GM12878 (cell line): ENCODE results near the gene ARL15. TPM values are rescaled to one million over a fixed set of nuclear protein-coding genes. Genes with fewer than 3 reads are reported as not detected.

Experiments used
- ATAC-seq: fragments of 200-7000 bp; cut with Tn5 transposase; 3 replicates; pipeline ENCODE4 v1.9.1; 2020; ENCODE audit warnings: mild to moderate bottlenecking, moderate library complexity
- BruUV-seq: library from RNA; stranded (reverse); fragments of 400-500 nt; replicated peaks from 2 replicates; lab custom pipeline; 2021; lab: Mats Ljungman, UMichigan
- CTCF ChIA-PET: fragments of 300-600 bp; sonication (Branson Sonifier 250); formaldehyde crosslinking; extraction: SDS; loops from one replicate; lab custom pipeline; 2021; ENCODE audit warnings: inconsistent platforms; lab: Yijun Ruan, JAX
- POLR2A ChIA-PET: fragments of 350-600 bp; formaldehyde crosslinking; extraction: SDS; loops from one replicate; lab custom pipeline; 2021; ENCODE audit warnings: inconsistent platforms; lab: Charles Lee
- RAD21 ChIA-PET: fragments of 300-600 bp; sonication (Branson Sonifier 250); formaldehyde crosslinking; loops from one replicate; lab custom pipeline; 2023; ENCODE audit warnings: antibody characterized with exemption; ENCODE audit not compliant: unreplicated experiment; lab: Charles Lee
- SMC1A ChIA-PET: fragments of 300-600 bp; sonication (Branson Sonifier 250); formaldehyde crosslinking; loops from one replicate; lab custom pipeline; 2023; ENCODE audit not compliant: unreplicated experiment, uncharacterized antibody; lab: Charles Lee
- DNase-seq: peaks from one replicate; pipeline ENCODE4 v3.0.0-alpha.2; 2011; ENCODE audit warnings: low read depth, low spot score
- FAIRE-seq: peaks from 3 replicates; lab custom pipeline; 2011; peaks lifted over from hg19 to GRCh38; lab: Jason Lieb, UNC
- H2AFZ ChIP-seq: 2 replicates; pipeline ENCODE4 v1.6.0; 2011; ENCODE audit warnings: low read depth, low read length, control low read depth; ENCODE audit not compliant: control insufficient read depth
- H3K27ac ChIP-seq: 2 replicates; pipeline ENCODE4 v1.5.1; 2011; ENCODE audit warnings: control low read depth; ENCODE audit not compliant: control insufficient read depth, insufficient read depth
- H3K27me3 ChIP-seq, 2 experiments: replicated peaks in 1 of 2; 2 replicates each; pipeline versions ENCODE4 v1.6.0 to v1.6.1; 2011; ENCODE audit warnings: low read length in 1 of 2; ENCODE audit not compliant: control insufficient read depth in 2 of 2, insufficient read depth in 2 of 2
- H3K36me3 ChIP-seq, 2 experiments: 2 replicates each; pipeline ENCODE4 v1.5.1; 2011; ENCODE audit warnings: low read length in 1 of 2; ENCODE audit not compliant: control insufficient read depth in 2 of 2, insufficient read depth in 2 of 2
- H3K4me1 ChIP-seq: 2 replicates; pipeline ENCODE4 v1.6.1; 2011; ENCODE audit warnings: mild to moderate bottlenecking, low read length, moderate library complexity, mixed read lengths; ENCODE audit not compliant: control insufficient read depth, insufficient read depth
- H3K4me2 ChIP-seq: 2 replicates; pipeline ENCODE4 v1.6.0; 2011; ENCODE audit warnings: control low read depth; ENCODE audit not compliant: control insufficient read depth, insufficient read depth
- H3K4me3 ChIP-seq: fragments of 200-600 bp; sonication (generic); 2 replicates; pipeline ENCODE4 v1.5.1; 2016
- H3K79me2 ChIP-seq: 2 replicates; pipeline ENCODE4 v1.6.0; 2011; ENCODE audit warnings: low read length; ENCODE audit not compliant: control insufficient read depth, insufficient read depth
- H3K9ac ChIP-seq: 2 replicates; pipeline ENCODE4 v1.8.0; 2011; ENCODE audit warnings: low read length, control low read depth, mixed read lengths; ENCODE audit not compliant: control insufficient read depth, insufficient read depth
- H3K9me3 ChIP-seq: replicated peaks from 3 replicates; pipeline ENCODE4 v1.5.1; 2011; ENCODE audit warnings: mild to moderate bottlenecking, low read length; ENCODE audit not compliant: control insufficient read depth, insufficient read depth
- H4K20me1 ChIP-seq: 2 replicates; pipeline ENCODE4 v1.6.0; 2011; ENCODE audit not compliant: control insufficient read depth, insufficient read depth
- ETV6 ChIP-seq, 2 experiments: fragments of 450-650 bp in 1 of 2; IDR thresholded peaks in 1 of 2; conservative IDR thresholded peaks in 1 of 2; 2 replicates each; pipeline ENCODE4 v1.6.1; 2014; ENCODE audit warnings: antibody characterized with exemption in 1 of 2, borderline replicate concordance in 1 of 2, low read depth in 1 of 2, mild to moderate bottlenecking in 1 of 2, moderate library complexity in 1 of 2
- MEF2B ChIP-seq: fragments of 450-650 bp; IDR thresholded peaks from 2 replicates; pipeline ENCODE4 v1.6.1; 2018; ENCODE audit warnings: mild to moderate bottlenecking, moderate library complexity; ENCODE audit not compliant: partially characterized antibody, poor library complexity, severe bottlenecking
- PAX5 ChIP-seq: IDR thresholded peaks from 2 replicates; pipeline ENCODE4 v1.6.1; 2011; ENCODE audit warnings: low read depth, low read length, borderline replicate concordance
- RAD21 ChIP-seq: IDR thresholded peaks from 2 replicates; pipeline ENCODE4 v1.6.1; 2011; ENCODE audit warnings: mild to moderate bottlenecking, low read depth, low read length, moderate library complexity; ENCODE audit not compliant: insufficient read depth
- RBBP5 ChIP-seq: fragments of 200-600 bp; sonication (generic); conservative IDR thresholded peaks from 2 replicates; pipeline ENCODE4 v1.6.1; 2016
- RFX5 ChIP-seq: IDR thresholded peaks from 2 replicates; pipeline ENCODE4 v1.6.1; 2011; ENCODE audit warnings: low read depth, low read length, improper control_type of control experiment
- SIX5 ChIP-seq: IDR thresholded peaks from 2 replicates; pipeline ENCODE4 v1.6.1; 2011; ENCODE audit warnings: mild to moderate bottlenecking, low read depth, low read length, moderate library complexity; ENCODE audit not compliant: severe bottlenecking
- ZNF274 ChIP-seq: IDR thresholded peaks from one replicate; pipeline ENCODE4 v1.8.0; 2011; ENCODE audit not compliant: insufficient read length, insufficient read depth
- WGBS: methylation state at CpG from one replicate; pipeline ENCODE4 v1.1.6; 2016; ENCODE audit warnings: low lambda C conversion rate; ENCODE audit not compliant: insufficient replicate concordance, insufficient coverage; ENCODE audit errors: missing lambda C conversion rate; 5-methylcytosine and 5-hydroxymethylcytosine counted together
- in situ Hi-C: fragments of 300-500 bp; cut with MboI; formaldehyde crosslinking; loops from 9 replicates; pipeline ENCODE4 v1.14.3; 2018; ENCODE audit warnings: mixed read lengths
- intact Hi-C: fragments of 100-400 bp; cut with micrococcal nuclease; formaldehyde crosslinking; loops from one replicate; pipeline ENCODE4 v1.14.2; 2022; ENCODE audit not compliant: unreplicated experiment
- polyA plus RNA-seq, 11 experiments: library from polyadenylated mRNA; depleted of rRNA in 4 of 11; unstranded in 6 of 11; stranded (reverse) in 5 of 11; fragments of >200 nt; fragmentation: Nextera tagmentation in 4 of 11; fragmentation: Illumina TruSeq in 1 of 11; extraction: Ambion mirVana in 4 of 11; extraction: Trizol in 1 of 11; gene quantifications; 1 replicate in 1 of 11; 2 replicates in 10 of 11; pipeline versions ENCODE4 v1.2.1 to v1.2.3, GENCODE V29; 2011 to 2016; ENCODE audit warnings: inconsistent platforms in 2 of 11, missing spikeins in 2 of 11, low read depth in 1 of 11
- total RNA-seq, 4 experiments: library from RNA; depleted of rRNA in 3 of 4; stranded (reverse); fragments of >200 nt in 3 of 4; fragmentation: Illumina TruSeq in 1 of 4; extraction: Trizol in 1 of 4; gene quantifications; 2 replicates each; pipeline versions ENCODE4 v1.2.1 to v1.2.3, GENCODE V29; 2013 to 2021
- TF ChIP-seq, protein P1 (sequence below): fragments of 450-650 bp; IDR thresholded peaks from 2 replicates; pipeline ENCODE4 v1.6.1; 2016; ENCODE audit warnings: mild to moderate bottlenecking
- TF ChIP-seq, protein P2 (sequence below): IDR thresholded peaks from 2 replicates; pipeline ENCODE4 v1.6.1; 2011; ENCODE audit warnings: low read depth, low read length, improper control_type of control experiment, borderline replicate concordance
- TF ChIP-seq, protein P3 (sequence below): fragments of 450-650 bp; conservative IDR thresholded peaks from 2 replicates; pipeline ENCODE4 v1.6.1; 2017; ENCODE audit warnings: mild to moderate bottlenecking, moderate library complexity

The ARL15 gene
- total and polyA plus RNA-seq, 10 of the 15 experiments (the other 5 are each of a cell fraction or from before 2014, with no cell fraction given): 3.6 to 11.0 (median 7.7) TPM

DNA sequence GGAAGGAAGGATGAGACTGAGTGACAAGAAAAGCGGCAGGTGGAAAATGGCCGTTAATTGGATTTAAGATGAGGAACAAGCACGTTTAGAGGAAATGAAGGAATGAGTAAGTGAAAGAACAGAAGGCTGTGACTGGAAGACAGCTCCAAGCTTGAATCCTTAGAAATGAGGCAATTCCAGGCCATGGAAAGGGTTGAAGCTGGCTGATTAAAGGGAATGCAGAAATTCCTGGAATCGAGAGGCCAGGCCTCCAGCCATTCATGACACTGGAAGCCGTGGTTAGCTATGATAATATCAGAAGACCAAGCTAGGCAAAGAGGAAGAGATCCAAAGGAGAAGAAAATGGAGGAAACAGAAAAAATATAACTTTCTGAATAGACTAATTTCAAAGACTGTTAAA lies 84.2 kb downstream of the ARL15 start (continued):
- no peak for TF ChIP-seq ETV6 (conservative IDR thresholded peaks at IDR 0.05 in 1 of 2, IDR thresholded peaks at IDR 0.05 in 1 of 2; ENCODE audit: borderline replicate concordance in 1 of 2, low read depth in 1 of 2)
- no peak for TF ChIP-seq MEF2B

DNA sequence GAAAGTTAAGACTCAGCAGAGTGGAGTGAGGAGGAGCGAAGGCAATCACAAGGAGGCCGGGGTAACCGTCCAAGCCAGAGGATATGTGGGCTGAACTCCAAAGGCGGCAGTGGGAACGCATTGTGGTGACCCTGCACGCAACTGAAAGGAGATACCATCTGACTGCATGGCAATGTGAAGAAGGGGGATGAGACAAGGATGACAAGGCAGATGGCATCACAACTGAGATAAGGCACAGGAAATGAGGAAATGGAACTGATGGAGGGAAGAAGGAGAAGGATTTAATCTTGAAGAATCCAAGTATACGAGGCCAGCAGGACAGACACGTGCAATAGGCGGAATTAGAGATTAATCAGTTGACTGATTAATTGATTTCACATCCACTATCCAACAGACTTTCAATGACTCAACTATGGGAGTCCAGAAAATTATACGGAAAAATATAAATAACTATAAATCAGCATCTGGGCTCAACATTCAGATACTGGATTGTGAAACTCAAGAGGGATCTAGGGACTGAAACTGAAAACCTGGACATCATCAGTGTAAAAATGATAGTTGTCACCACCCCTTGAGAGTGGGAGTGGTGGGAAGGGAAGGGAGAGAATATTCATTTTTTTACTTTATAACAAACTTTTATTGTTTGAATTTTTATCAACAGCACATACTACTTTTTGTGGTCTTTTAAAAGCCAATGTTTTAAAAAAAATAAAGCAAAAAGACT lies 86.1 kb downstream of the ARL15 start:
- Histone ChIP-seq H3K79me2 (no peaks in the 10 kb centered on the region), H3K27ac (no peak overlapping the region), H3K9me3 (no peaks in the 10 kb centered on the region), H2AFZ (no peak overlapping the region), H3K27me3 (no peaks in the 10 kb centered on the region), H3K4me1 (no peaks in the 10 kb centered on the region), H4K20me1 (no peaks in the 10 kb centered on the region; the same call in 1 of the 2 replicates), H3K36me3 (no peaks in the 10 kb centered on the region), H3K4me3 (no peak overlapping the region), H3K4me2 (no peak overlapping the region), H3K9ac (no peak overlapping the region)
- DNase-seq: no peak
- in situ Hi-C loops: no loop called here
- RAD21 ChIA-PET: no interaction called here
- WGBS: 84% methylated on average over 10 of the region's 10 CpGs
- CTCF ChIA-PET: interaction anchor here (3.0 kb wide), 1 partner anchor 9 kb away, joined by 13 read pairs; no protein-coding TSS in a partner anchor
- no peak for ATAC-seq
- POLR2A ChIA-PET: no interaction called here
- SMC1A ChIA-PET: no interaction called here
- BruUV-seq: no TSS peak
- FAIRE-seq: no peak
- intact Hi-C loops: loop anchor here (10.0 kb wide), 1 partner anchor 1279 kb away; no protein-coding TSS in a partner anchor
- TF ChIP-seq, protein P1, sequence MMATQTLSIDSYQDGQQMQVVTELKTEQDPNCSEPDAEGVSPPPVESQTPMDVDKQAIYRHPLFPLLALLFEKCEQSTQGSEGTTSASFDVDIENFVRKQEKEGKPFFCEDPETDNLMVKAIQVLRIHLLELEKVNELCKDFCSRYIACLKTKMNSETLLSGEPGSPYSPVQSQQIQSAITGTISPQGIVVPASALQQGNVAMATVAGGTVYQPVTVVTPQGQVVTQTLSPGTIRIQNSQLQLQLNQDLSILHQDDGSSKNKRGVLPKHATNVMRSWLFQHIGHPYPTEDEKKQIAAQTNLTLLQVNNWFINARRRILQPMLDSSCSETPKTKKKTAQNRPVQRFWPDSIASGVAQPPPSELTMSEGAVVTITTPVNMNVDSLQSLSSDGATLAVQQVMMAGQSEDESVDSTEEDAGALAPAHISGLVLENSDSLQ: no peak
- TF ChIP-seq, protein P2, sequence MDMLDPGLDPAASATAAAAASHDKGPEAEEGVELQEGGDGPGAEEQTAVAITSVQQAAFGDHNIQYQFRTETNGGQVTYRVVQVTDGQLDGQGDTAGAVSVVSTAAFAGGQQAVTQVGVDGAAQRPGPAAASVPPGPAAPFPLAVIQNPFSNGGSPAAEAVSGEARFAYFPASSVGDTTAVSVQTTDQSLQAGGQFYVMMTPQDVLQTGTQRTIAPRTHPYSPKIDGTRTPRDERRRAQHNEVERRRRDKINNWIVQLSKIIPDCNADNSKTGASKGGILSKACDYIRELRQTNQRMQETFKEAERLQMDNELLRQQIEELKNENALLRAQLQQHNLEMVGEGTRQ: no peak
- no peak for TF ChIP-seq ZNF274
- TF ChIP-seq RFX5: no peak
- no peak for TF ChIP-seq RAD21
- TF ChIP-seq ETV6 (conservative IDR thresholded peaks at IDR 0.05 in 1 of 2, IDR thresholded peaks at IDR 0.05 in 1 of 2; ENCODE audit: borderline replicate concordance in 1 of 2, low read depth in 1 of 2): no peak
- no peak for TF ChIP-seq RBBP5
- no peak for TF ChIP-seq SIX5
- TF ChIP-seq PAX5: no peak
- TF ChIP-seq MEF2B: no peak
- TF ChIP-seq, protein P3, sequence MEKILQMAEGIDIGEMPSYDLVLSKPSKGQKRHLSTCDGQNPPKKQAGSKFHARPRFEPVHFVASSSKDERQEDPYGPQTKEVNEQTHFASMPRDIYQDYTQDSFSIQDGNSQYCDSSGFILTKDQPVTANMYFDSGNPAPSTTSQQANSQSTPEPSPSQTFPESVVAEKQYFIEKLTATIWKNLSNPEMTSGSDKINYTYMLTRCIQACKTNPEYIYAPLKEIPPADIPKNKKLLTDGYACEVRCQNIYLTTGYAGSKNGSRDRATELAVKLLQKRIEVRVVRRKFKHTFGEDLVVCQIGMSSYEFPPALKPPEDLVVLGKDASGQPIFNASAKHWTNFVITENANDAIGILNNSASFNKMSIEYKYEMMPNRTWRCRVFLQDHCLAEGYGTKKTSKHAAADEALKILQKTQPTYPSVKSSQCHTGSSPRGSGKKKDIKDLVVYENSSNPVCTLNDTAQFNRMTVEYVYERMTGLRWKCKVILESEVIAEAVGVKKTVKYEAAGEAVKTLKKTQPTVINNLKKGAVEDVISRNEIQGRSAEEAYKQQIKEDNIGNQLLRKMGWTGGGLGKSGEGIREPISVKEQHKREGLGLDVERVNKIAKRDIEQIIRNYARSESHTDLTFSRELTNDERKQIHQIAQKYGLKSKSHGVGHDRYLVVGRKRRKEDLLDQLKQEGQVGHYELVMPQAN: no peak
